CD14-positive monocyte (primary cell): ENCODE results near the gene ZNF648. TPM values are rescaled to one million over a fixed set of nuclear protein-coding genes. Genes with fewer than 3 reads are reported as not detected.
"Not testable (repeated sequence)": the region's sequence is repeated elsewhere in the genome, so short reads cannot be mapped to it uniquely, and the experiment has no call there.

ENCODE experiments used
- DNase-seq, 3 donors: peaks; one replicate each; pipeline ENCODE4 v3.0.0-alpha.2; 2011 to 2022
- H2AFZ ChIP-seq: 2 replicates; pipeline ENCODE4 v1.6.0; 2012; ENCODE audit warnings: mild to moderate bottlenecking, low read depth, low read length, inconsistent platforms; ENCODE audit not compliant: insufficient read depth, poor library complexity, severe bottlenecking
- H3K27ac ChIP-seq, 2 donors: 1 replicate in 1 of 2; 2 replicates in 1 of 2; pipeline ENCODE4 v1.5.1; 2012 to 2013; ENCODE audit warnings: low read length in 2 of 2, control low read depth in 1 of 2, inconsistent platforms in 1 of 2, low read depth in 1 of 2, mild to moderate bottlenecking in 1 of 2
- H3K27me3 ChIP-seq, 2 donors: one replicate each; pipeline versions ENCODE4 v1.6.0 to v1.6.1; 2011 to 2013; ENCODE audit warnings: low read length in 2 of 2; ENCODE audit not compliant: control insufficient read depth in 2 of 2, insufficient read depth in 2 of 2
- H3K36me3 ChIP-seq, 2 donors: replicated peaks in 1 of 2; 1 replicate in 1 of 2; 2 replicates in 1 of 2; pipeline versions ENCODE4 v1.5.1 to v1.6.1; 2012 to 2013; ENCODE audit warnings: low read length in 2 of 2, control low read depth in 1 of 2, inconsistent platforms in 1 of 2, mild to moderate bottlenecking in 1 of 2; ENCODE audit not compliant: insufficient read depth in 2 of 2, control insufficient read depth in 1 of 2
- H3K4me1 ChIP-seq, 2 donors: 1 replicate in 1 of 2; 2 replicates in 1 of 2; pipeline versions ENCODE4 v1.5.1 to v1.6.1; 2012 to 2013; ENCODE audit warnings: low read length in 2 of 2, control low read depth in 1 of 2, inconsistent platforms in 1 of 2, mild to moderate bottlenecking in 1 of 2, moderate library complexity in 1 of 2; ENCODE audit not compliant: insufficient read depth in 2 of 2, control insufficient read depth in 1 of 2
- H3K4me2 ChIP-seq: replicated peaks from 2 replicates; pipeline ENCODE3; 2012; ENCODE audit warnings: low read length, moderate library complexity, mild to moderate bottlenecking; ENCODE audit not compliant: poor library complexity, severe bottlenecking; ENCODE audit errors: extremely low read depth
- H3K4me3 ChIP-seq, 3 experiments: fragments of 200-600 bp in 1 of 3; sonication (generic) in 1 of 3; replicated peaks in 1 of 3; 1 replicate in 2 of 3; 2 replicates in 1 of 3; pipeline ENCODE4 v1.5.1; 2011 to 2013; ENCODE audit warnings: low read length in 3 of 3, mild to moderate bottlenecking in 3 of 3, control low read depth in 2 of 3, low read depth in 2 of 3, inconsistent platforms in 1 of 3, moderate library complexity in 1 of 3
- H3K79me2 ChIP-seq: 2 replicates; pipeline ENCODE4 v1.6.0; 2012; ENCODE audit warnings: mild to moderate bottlenecking, control low read depth, inconsistent platforms, low read length, moderate library complexity; ENCODE audit not compliant: insufficient read depth
- H3K9ac ChIP-seq: 2 replicates; pipeline ENCODE4 v1.6.0; 2017; ENCODE audit warnings: low read length, mild to moderate bottlenecking; ENCODE audit not compliant: insufficient read depth, poor library complexity, severe bottlenecking
- H3K9me3 ChIP-seq, 2 donors: replicated peaks in 1 of 2; 1 replicate in 1 of 2; 2 replicates in 1 of 2; pipeline versions ENCODE4 v1.5.1 to v1.6.1; 2012 to 2013; ENCODE audit warnings: low read length in 2 of 2, control low read depth in 1 of 2; ENCODE audit not compliant: control insufficient read depth in 1 of 2, insufficient read depth in 1 of 2
- H4K20me1 ChIP-seq: 2 replicates; pipeline ENCODE4 v1.6.0; 2012; ENCODE audit warnings: mild to moderate bottlenecking, low read length, control low read depth, moderate library complexity; ENCODE audit not compliant: insufficient read depth
- H3K27ac Mint-ChIP-seq, 7 donors: one replicate each; pipeline ENCODE4 v1.8.0; 2020; ENCODE audit warnings: mild to moderate bottlenecking in 7 of 7, mixed read lengths in 7 of 7, moderate library complexity in 6 of 7, inconsistent platforms in 2 of 7
- H3K27me3 Mint-ChIP-seq, 3 donors: one replicate each; pipeline ENCODE4 v1.8.0; 2021 to 2022; ENCODE audit warnings: low read depth in 3 of 3, mild to moderate bottlenecking in 3 of 3, mixed read lengths in 3 of 3, moderate library complexity in 3 of 3, inconsistent platforms in 1 of 3
- H3K36me3 Mint-ChIP-seq, 2 donors: one replicate each; pipeline ENCODE4 v1.8.0; 2020; ENCODE audit warnings: mixed read lengths in 2 of 2, inconsistent platforms in 1 of 2, mild to moderate bottlenecking in 1 of 2
- H3K4me1 Mint-ChIP-seq: one replicate; pipeline ENCODE4 v1.8.0; 2020; ENCODE audit warnings: mild to moderate bottlenecking, mixed read lengths
- H3K4me3 Mint-ChIP-seq, 2 donors: one replicate each; pipeline ENCODE4 v1.8.0; 2020; ENCODE audit warnings: mild to moderate bottlenecking in 2 of 2, mixed read lengths in 2 of 2, moderate library complexity in 1 of 2
- H3K9me3 Mint-ChIP-seq, 7 donors: one replicate each; pipeline ENCODE4 v1.8.0; 2020 to 2022; ENCODE audit warnings: mixed read lengths in 7 of 7, mild to moderate bottlenecking in 6 of 7, moderate library complexity in 6 of 7, inconsistent platforms in 2 of 7
- CTCF ChIP-seq: fragments of 200-600 bp; IDR thresholded peaks from one replicate; pipeline ENCODE4 v1.8.0; 2022; ENCODE audit warnings: antibody characterized with exemption, mild to moderate bottlenecking
- WGBS: methylation state at CpG from one replicate; pipeline ENCODE4 v1.1.5; 2013; ENCODE audit warnings: missing lambda C conversion rate; ENCODE audit not compliant: insufficient coverage; 5-methylcytosine and 5-hydroxymethylcytosine counted together
- intact Hi-C, 2 donors: fragments of 100-400 bp; cut with micrococcal nuclease; formaldehyde crosslinking; loops; one replicate each; pipeline versions ENCODE4 v1.15.0 to v1.15.1; 2023
- polyA plus RNA-seq, 3 donors: library from polyadenylated mRNA; depleted of rRNA in 1 of 3; unstranded in 2 of 3; stranded (reverse) in 1 of 3; fragments of 300-500 nt in 2 of 3; fragments of >200 nt in 1 of 3; fragmentation: Illumina TruSeq in 2 of 3; gene quantifications; 1 replicate in 2 of 3; 2 replicates in 1 of 3; pipeline ENCODE4 v1.2.3, GENCODE V29; 2012 to 2021

ZNF648 gene
- polyA plus RNA-seq, 3 donors = not detected

GRCh38 chr1:182098301-182098700 is 36.8 kb upstream of the ZNF648 start:
- peaks cover 0 to 6% (median 0%) of the 10 kb centered on the region in 7 donors for H3K9me3 Mint-ChIP-seq
- Histone ChIP-seq H3K9ac (no peak overlapping the region), H4K20me1 (no peaks in the 10 kb centered on the region), H2AFZ (no peak overlapping the region), H3K4me1 (no peaks in the 10 kb centered on the region), H3K79me2 (no peaks in the 10 kb centered on the region), H3K4me2 (no peak overlapping the region), H3K27ac (no peak overlapping the region), H3K4me3 (no peak overlapping the region), H3K9me3 (no peaks in the 10 kb centered on the region), H3K27me3 (no peaks in the 10 kb centered on the region), H3K36me3 (no peaks in the 10 kb centered on the region)
- peaks cover 15 to 20% (median 18%) of the 10 kb centered on the region in 3 donors for H3K27me3 Mint-ChIP-seq
- no peak for DNase-seq
- intact Hi-C loops = no loop called here
- H3K4me3 Mint-ChIP-seq = no peak overlapping the region
- no CpG with 5 or more reads among the region's 4 CpGs for WGBS
- TF ChIP-seq CTCF = no peak
- no peaks in the 10 kb centered on the region for H3K36me3 Mint-ChIP-seq
- H3K27ac Mint-ChIP-seq = no peak overlapping the region
- no peaks in the 10 kb centered on the region for H3K4me1 Mint-ChIP-seq

GRCh38 chr1:182095946-182096345 is 34.4 kb upstream of the ZNF648 start:
- Histone ChIP-seq H3K9ac (no peak overlapping the region), H3K4me3 (no peak overlapping the region), H3K27ac (no peak overlapping the region), H3K9me3 (no peaks in the 10 kb centered on the region), H3K79me2 (no peaks in the 10 kb centered on the region), H4K20me1 (no peaks in the 10 kb centered on the region), H3K4me2 (no peak overlapping the region), H3K27me3 (no peaks in the 10 kb centered on the region), H3K36me3 (no peaks in the 10 kb centered on the region), H2AFZ (no peak overlapping the region), H3K4me1 (no peaks in the 10 kb centered on the region)
- no peak for TF ChIP-seq CTCF
- H3K4me3 Mint-ChIP-seq = no peak overlapping the region
- intact Hi-C loops = no loop called here
- H3K9me3 Mint-ChIP-seq = peaks cover 0 to 6% (median 0%) of the 10 kb centered on the region in 7 donors
- no peak overlapping the region for H3K27ac Mint-ChIP-seq
- H3K27me3 Mint-ChIP-seq = peaks cover 2 to 9% (median 7%) of the 10 kb centered on the region in 3 donors
- DNase-seq = no peak
- WGBS = 90% methylated on average over 1 of the region's 2 CpGs
- H3K4me1 Mint-ChIP-seq = no peaks in the 10 kb centered on the region
- H3K36me3 Mint-ChIP-seq = no peaks in the 10 kb centered on the region

- H3K9me3 ChIP-seq, H4K20me1 ChIP-seq, H3K4me2 ChIP-seq, H3K4me1 ChIP-seq, H3K36me3 ChIP-seq, H3K27me3 ChIP-seq, H3K9me3 Mint-ChIP-seq, H2AFZ ChIP-seq, H3K4me3 Mint-ChIP-seq, H3K79me2 ChIP-seq, H3K27ac Mint-ChIP-seq, H3K4me1 Mint-ChIP-seq, H3K27ac ChIP-seq, H3K27me3 Mint-ChIP-seq, H3K36me3 Mint-ChIP-seq, DNase-seq, intact Hi-C loops, H3K4me3 ChIP-seq, H3K9ac ChIP-seq: not testable (repeated sequence)
- 100% methylated on average over 1 of the region's 5 CpGs for WGBS
Observed at GRCh38 chr1:182094514-182095005, 33.0 kb upstream of the ZNF648 start.
